Osteoblast (primary cell): ENCODE data around the gene SLC4A8. TPM values are rescaled to one million over a fixed set of nuclear protein-coding genes. Genes with fewer than 3 reads are reported as not detected.

ENCODE experiments used
- DNase-seq: peaks from one replicate; pipeline ENCODE4 v3.0.0; 2011; ENCODE audit warnings: low spot score, mixed read lengths; ENCODE audit not compliant: insufficient read length; ENCODE audit errors: missing footprints
- H2AFZ ChIP-seq: 2 replicates; pipeline ENCODE4 v1.6.0; 2011; ENCODE audit warnings: mild to moderate bottlenecking, low read length
- H3K27ac ChIP-seq: 2 replicates; pipeline ENCODE4 v1.5.1; 2011; ENCODE audit warnings: mild to moderate bottlenecking, low read depth, low read length, moderate library complexity
- H3K27me3 ChIP-seq: 2 replicates; pipeline ENCODE4 v1.6.0; 2012; ENCODE audit warnings: mild to moderate bottlenecking, control low read depth, inconsistent platforms, low read length, moderate library complexity; ENCODE audit not compliant: insufficient read depth
- H3K36me3 ChIP-seq: 2 replicates; pipeline ENCODE4 v1.5.1; 2011; ENCODE audit warnings: mild to moderate bottlenecking, low read length, control low read depth, moderate library complexity; ENCODE audit not compliant: insufficient read depth
- H3K4me1 ChIP-seq: 2 replicates; pipeline ENCODE4 v1.5.1; 2011; ENCODE audit warnings: mild to moderate bottlenecking, low read length, control low read depth, moderate library complexity; ENCODE audit not compliant: insufficient read depth
- H3K4me2 ChIP-seq: 2 replicates; pipeline ENCODE4 v1.6.0; 2011; ENCODE audit warnings: mild to moderate bottlenecking, low read length; ENCODE audit not compliant: insufficient read depth
- H3K4me3 ChIP-seq: fragments of 200-600 bp; sonication (generic); 3 replicates; pipeline ENCODE4 v1.5.1; 2012; ENCODE audit warnings: mild to moderate bottlenecking, low read length, inconsistent platforms; ENCODE audit not compliant: insufficient read depth
- H3K79me2 ChIP-seq: 2 replicates; pipeline ENCODE4 v1.6.0; 2012; ENCODE audit warnings: mild to moderate bottlenecking, low read length, control low read depth, inconsistent platforms; ENCODE audit not compliant: insufficient read depth
- H3K9me3 ChIP-seq: 2 replicates; pipeline ENCODE4 v1.5.1; 2011; ENCODE audit warnings: low read depth, low read length, control low read depth
- H4K20me1 ChIP-seq: 2 replicates; pipeline ENCODE4 v1.6.0; 2012; ENCODE audit warnings: mild to moderate bottlenecking, low read length, control low read depth; ENCODE audit not compliant: insufficient read depth
- total RNA-seq: library from RNA; depleted of rRNA; stranded (reverse); fragments of >200 nt; gene quantifications from 2 replicates; pipeline ENCODE4 v1.2.3, GENCODE V29; 2012
- TF ChIP-seq, protein P1 (sequence below): IDR thresholded peaks from 2 replicates; pipeline ENCODE4 v1.5.1; 2011; ENCODE audit warnings: mild to moderate bottlenecking, low read depth, low read length, moderate library complexity; ENCODE audit errors: extremely low read depth

SLC4A8 gene
- total RNA-seq, 1 donor, result 2.9 TPM

DNA sequence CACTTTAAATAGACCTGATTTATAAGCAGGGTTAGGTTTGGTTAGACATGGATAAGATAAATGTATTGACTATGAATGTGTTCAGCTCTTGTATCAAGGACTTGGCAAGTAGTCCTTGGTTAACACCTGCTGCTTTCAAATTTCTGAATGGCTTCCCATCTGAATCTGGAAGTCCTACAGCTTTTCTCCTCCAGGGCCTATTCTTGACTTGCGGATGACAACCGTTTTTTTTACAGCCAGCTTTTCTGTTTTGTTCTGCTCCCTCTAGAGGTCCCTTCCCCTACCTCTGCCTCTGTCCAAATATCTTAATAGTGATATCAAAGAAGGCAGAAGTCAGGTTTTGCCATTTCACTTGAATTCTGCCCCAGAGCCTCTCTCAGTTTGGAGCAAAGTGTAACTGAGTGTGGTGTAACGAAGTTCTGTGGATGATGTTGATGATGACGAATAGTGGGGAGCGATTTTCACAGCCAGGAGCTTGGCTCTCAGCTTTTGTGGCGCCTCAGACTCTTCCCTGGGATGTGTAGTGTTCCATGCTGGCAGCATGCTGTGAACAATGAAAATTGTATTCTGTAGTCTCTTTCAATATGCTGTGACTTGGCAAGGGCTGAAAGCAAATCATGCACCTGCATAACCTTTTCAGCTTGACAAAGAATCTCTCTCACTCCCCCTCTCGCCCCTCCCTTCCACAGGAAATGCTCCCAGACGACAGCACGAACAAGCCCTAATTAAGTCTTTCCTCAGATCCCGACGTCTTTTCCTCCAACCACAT is 5.0 kb upstream of the SLC4A8 start:
- H3K4me2 ChIP-seq, result no peak overlapping the region
- no peak overlapping the region for H3K4me3 ChIP-seq
- H2AFZ ChIP-seq, result no peak overlapping the region
- no peaks in the 10 kb centered on the region for H4K20me1 ChIP-seq
- no peaks in the 10 kb centered on the region for H3K36me3 ChIP-seq
- no peaks in the 10 kb centered on the region for H3K27me3 ChIP-seq
- H3K79me2 ChIP-seq, result no peaks in the 10 kb centered on the region
- TF ChIP-seq, protein P1, sequence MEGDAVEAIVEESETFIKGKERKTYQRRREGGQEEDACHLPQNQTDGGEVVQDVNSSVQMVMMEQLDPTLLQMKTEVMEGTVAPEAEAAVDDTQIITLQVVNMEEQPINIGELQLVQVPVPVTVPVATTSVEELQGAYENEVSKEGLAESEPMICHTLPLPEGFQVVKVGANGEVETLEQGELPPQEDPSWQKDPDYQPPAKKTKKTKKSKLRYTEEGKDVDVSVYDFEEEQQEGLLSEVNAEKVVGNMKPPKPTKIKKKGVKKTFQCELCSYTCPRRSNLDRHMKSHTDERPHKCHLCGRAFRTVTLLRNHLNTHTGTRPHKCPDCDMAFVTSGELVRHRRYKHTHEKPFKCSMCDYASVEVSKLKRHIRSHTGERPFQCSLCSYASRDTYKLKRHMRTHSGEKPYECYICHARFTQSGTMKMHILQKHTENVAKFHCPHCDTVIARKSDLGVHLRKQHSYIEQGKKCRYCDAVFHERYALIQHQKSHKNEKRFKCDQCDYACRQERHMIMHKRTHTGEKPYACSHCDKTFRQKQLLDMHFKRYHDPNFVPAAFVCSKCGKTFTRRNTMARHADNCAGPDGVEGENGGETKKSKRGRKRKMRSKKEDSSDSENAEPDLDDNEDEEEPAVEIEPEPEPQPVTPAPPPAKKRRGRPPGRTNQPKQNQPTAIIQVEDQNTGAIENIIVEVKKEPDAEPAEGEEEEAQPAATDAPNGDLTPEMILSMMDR, result no peak
- peaks cover 4% of the 10 kb centered on the region for H3K4me1 ChIP-seq
- H3K27ac ChIP-seq, result no peak overlapping the region
- peak; percentile 51 for DNase-seq
- no peaks in the 10 kb centered on the region for H3K9me3 ChIP-seq

DNA sequence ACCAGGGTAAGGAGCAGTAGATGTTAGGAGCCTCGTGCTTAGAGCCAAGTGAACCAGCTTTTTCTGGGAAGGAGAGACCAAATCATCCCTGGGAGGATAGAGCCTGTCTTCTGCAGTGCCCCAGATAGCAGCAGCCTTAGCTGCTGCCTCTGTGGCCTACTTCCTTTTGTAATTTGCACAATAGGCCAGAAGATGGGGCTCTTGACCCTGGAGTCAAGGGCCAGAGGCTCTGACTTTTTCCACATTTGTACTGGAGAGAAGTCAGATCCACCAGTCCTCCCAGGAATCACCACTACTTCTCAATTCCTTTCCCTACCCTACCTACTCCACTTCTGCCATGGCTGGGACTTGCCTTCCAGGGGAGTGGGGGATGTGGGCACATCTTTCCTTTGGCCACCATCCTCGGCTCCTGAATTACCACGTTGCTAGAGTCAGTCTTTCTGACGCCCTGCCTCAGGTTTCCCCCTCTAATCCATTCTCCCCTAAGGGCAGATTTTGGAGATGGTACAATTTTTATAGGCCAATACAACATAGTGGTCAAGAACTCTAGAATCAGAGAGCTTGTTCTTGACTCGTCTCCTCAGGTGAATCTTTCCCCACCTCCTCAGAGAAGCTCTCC is 3.3 kb upstream of the SLC4A8 start:
- no peaks in the 10 kb centered on the region for H3K27me3 ChIP-seq
- H3K9me3 ChIP-seq, result no peaks in the 10 kb centered on the region
- no peak overlapping the region for H3K4me3 ChIP-seq
- no peak overlapping the region for H3K27ac ChIP-seq
- no peaks in the 10 kb centered on the region for H3K79me2 ChIP-seq
- H4K20me1 ChIP-seq, result no peaks in the 10 kb centered on the region
- H2AFZ ChIP-seq, result no peak overlapping the region
- H3K4me2 ChIP-seq, result no peak overlapping the region
- TF ChIP-seq, protein P1, result peak; percentile 81
- H3K4me1 ChIP-seq, result peaks cover 6% of the 10 kb centered on the region
- DNase-seq, result peak; percentile 87
- H3K36me3 ChIP-seq, result no peaks in the 10 kb centered on the region

DNA sequence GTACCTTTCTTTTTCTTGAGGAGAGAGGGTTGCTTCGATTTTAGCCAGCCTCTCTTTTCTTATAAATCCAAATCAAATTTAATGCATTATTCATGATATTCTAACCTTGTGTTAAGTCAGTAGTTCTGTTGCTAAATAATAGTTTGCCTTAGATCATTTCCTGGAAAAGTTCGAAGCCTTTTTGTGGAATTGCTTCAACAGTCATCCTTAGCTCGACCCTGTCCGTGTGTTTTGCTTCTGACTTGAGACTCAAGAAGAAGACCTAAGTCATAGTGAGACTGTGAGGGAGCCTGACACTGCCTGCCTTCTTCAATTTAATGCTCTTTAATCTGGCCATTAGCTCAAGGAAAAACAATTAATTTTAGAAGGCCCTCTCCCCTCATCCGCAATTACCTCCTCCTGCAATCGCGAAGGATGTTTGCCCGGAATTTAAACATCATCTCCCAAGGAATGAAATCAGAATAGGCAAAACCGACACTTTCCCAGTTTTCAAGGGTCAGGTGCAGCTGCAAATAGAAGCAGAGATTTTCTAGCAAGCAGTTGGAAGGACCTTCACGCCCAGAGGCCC is 453 bp upstream of the SLC4A8 start:
- no peaks in the 10 kb centered on the region for H3K27me3 ChIP-seq
- DNase-seq, result no peak
- TF ChIP-seq, protein P1, result no peak
- H3K9me3 ChIP-seq, result no peaks in the 10 kb centered on the region
- peaks cover 6% of the 10 kb centered on the region for H3K4me1 ChIP-seq
- peak overlapping the region; percentile 82 for H3K4me2 ChIP-seq
- no peak overlapping the region for H3K27ac ChIP-seq
- no peaks in the 10 kb centered on the region for H4K20me1 ChIP-seq
- H3K4me3 ChIP-seq, result peak overlapping the region; percentile 72
- peak overlapping the region; percentile 56 for H2AFZ ChIP-seq
- no peaks in the 10 kb centered on the region for H3K36me3 ChIP-seq
- no peaks in the 10 kb centered on the region for H3K79me2 ChIP-seq

DNA sequence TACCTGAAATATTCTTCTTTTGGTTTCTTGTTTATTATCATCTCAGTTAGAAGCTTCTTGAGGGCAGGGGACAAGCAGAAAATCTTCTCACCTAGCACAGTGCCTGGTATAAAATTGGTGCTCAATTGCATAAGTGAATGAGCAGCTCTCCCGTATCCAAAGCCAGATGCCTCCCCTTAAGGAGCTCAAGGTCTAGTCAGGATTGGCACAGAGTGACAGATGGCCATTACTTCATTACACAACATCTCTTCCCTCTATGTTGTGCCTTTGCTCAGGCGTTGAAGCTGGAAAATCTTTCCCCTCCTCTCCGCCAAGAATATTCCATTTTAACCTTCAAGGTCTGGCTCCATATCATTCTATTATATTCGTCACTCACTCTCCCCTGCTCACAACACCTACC is 3.6 kb downstream of the SLC4A8 start:
- Histone ChIP-seq H3K27me3 (no peaks in the 10 kb centered on the region), H3K79me2 (no peaks in the 10 kb centered on the region), H3K4me2 (no peak overlapping the region), H2AFZ (no peak overlapping the region), H3K27ac (no peak overlapping the region), H3K4me1 (peaks cover 6% of the 10 kb centered on the region), H3K36me3 (no peaks in the 10 kb centered on the region), H4K20me1 (no peaks in the 10 kb centered on the region), H3K9me3 (no peaks in the 10 kb centered on the region), H3K4me3 (no peak overlapping the region)
- DNase-seq, result no peak
- TF ChIP-seq, protein P1, result no peak
